Measurements from ENCODE around the gene RPS6KA2.

The RPS6KA2 gene

DNA sequence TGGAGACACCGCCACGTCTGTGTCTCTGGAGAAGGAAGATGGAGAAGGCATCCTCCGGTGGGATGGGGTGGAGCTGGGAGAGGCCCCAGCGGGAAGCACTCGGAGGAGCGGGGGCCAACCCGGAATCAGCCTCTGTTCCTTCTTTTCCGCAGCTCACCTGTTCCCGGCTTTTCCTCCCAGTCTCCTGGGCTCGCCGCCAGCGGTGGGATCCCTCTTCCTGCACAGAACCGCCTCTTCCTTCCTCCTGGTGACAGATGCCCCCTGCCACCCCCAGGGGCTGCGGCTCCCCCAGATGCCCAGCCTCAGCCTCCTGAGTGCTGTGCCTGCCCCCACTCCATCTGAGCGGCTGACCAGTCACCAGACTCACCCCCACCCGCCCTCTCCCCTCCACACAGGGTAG is 63.9 kb downstream of the RPS6KA2 start:
- H2BK12ac ChIP-seq (ENCODE audit: low read length) = no peak overlapping the region
- no peak overlapping the region for H3K4ac ChIP-seq (ENCODE audit: low read depth, low read length)
- H2BK120ac ChIP-seq (ENCODE audit: insufficient read depth, low read length, poor library complexity) = no peak overlapping the region
- H3K27ac ChIP-seq (ENCODE audit: low read depth, low read length) = no peak overlapping the region
- H3K14ac ChIP-seq (ENCODE audit: low read length) = no peak overlapping the region
- H2AK5ac ChIP-seq (ENCODE audit: low read length) = no peak overlapping the region
- no peak overlapping the region for H3K9ac ChIP-seq (ENCODE audit: low read length)
- H3K23ac ChIP-seq (ENCODE audit: low read length) = no peak overlapping the region
- no peaks in the 10 kb centered on the region for H3K79me1 ChIP-seq (ENCODE audit: low read length)
- no peak overlapping the region for H4K8ac ChIP-seq (ENCODE audit: low read depth, low read length)
- no peak overlapping the region for H4K12ac ChIP-seq (ENCODE audit: low read depth, low read length)
- no CpG with 5 or more reads among the region's 16 CpGs for WGBS (ENCODE audit: extremely low coverage, insufficient coverage, insufficient read length)
- no peak overlapping the region for H2AFZ ChIP-seq (ENCODE audit: insufficient read depth, low read length, poor library complexity)
- H4K91ac ChIP-seq (ENCODE audit: low read depth, low read length) = no peak overlapping the region
- H3K4me2 ChIP-seq (ENCODE audit: low read length) = no peak overlapping the region
- no peak overlapping the region for H2BK5ac ChIP-seq (ENCODE audit: low read depth, low read length, poor library complexity)
- H3K18ac ChIP-seq (ENCODE audit: low read length) = no peak overlapping the region
- H3K4me3 ChIP-seq (ENCODE audit: low read depth, low read length) = no peak overlapping the region
- no peaks in the 10 kb centered on the region for H3K79me2 ChIP-seq (ENCODE audit: control insufficient read depth, insufficient read depth, low read length, poor library complexity)
- H3K36me3 ChIP-seq (ENCODE audit: control insufficient read depth in 1 of 2, insufficient read depth in 2 of 2, low read length in 2 of 2) = peaks cover 1 to 3% of the 10 kb centered on the region in 2 experiments
- peaks cover 2% of the 10 kb centered on the region for H3K9me3 ChIP-seq (ENCODE audit: insufficient read depth, low read depth, low read length)
- peaks cover 0 to 4% of the 10 kb centered on the region in 2 experiments for H3K4me1 ChIP-seq (ENCODE audit: control insufficient read depth in 1 of 2, insufficient read depth in 2 of 2, low read length in 2 of 2)
- no peaks in the 10 kb centered on the region for H3K27me3 ChIP-seq (ENCODE audit: insufficient read depth, low read length)
- DNase-seq = no peak

DNA sequence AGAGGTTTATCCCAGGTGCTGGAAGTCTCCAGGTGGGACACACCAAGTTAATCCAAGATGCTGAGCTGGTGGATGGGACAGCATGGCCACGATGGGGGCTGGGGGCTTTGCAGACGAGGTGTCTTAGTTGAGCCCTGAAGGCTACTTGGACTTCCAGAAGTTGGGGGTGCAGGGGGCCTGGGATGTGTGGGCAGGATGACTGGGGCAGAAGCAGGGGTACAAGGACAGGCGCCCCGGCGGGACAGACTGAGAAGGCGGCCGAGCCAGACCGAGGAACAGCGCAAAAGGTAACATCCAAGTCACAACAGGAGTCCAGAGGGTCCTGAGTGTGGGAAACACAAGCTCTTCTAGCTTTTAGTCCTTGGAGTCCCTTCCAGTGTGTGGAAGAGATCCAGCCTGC is 64.3 kb downstream of the RPS6KA2 start:
- Histone ChIP-seq H2BK5ac (ENCODE audit: low read depth, low read length, poor library complexity) (no peak overlapping the region), H3K9ac (ENCODE audit: low read length) (no peak overlapping the region), H3K9me3 (ENCODE audit: insufficient read depth, low read depth, low read length) (peaks cover 2% of the 10 kb centered on the region), H3K27me3 (ENCODE audit: insufficient read depth, low read length) (no peaks in the 10 kb centered on the region), H3K36me3 (ENCODE audit: control insufficient read depth in 1 of 2, insufficient read depth in 2 of 2, low read length in 2 of 2) (peaks cover 1 to 3% of the 10 kb centered on the region in 2 experiments), H4K12ac (ENCODE audit: low read depth, low read length) (no peak overlapping the region), H3K4me3 (ENCODE audit: low read depth, low read length) (no peak overlapping the region), H2BK120ac (ENCODE audit: insufficient read depth, low read length, poor library complexity) (no peak overlapping the region), H4K8ac (ENCODE audit: low read depth, low read length) (no peak overlapping the region), H3K18ac (ENCODE audit: low read length) (no peak overlapping the region), H3K4me1 (ENCODE audit: control insufficient read depth in 1 of 2, insufficient read depth in 2 of 2, low read length in 2 of 2) (peaks cover 0 to 2% of the 10 kb centered on the region in 2 experiments), H4K91ac (ENCODE audit: low read depth, low read length) (no peak overlapping the region), H3K79me2 (ENCODE audit: control insufficient read depth, insufficient read depth, low read length, poor library complexity) (no peaks in the 10 kb centered on the region), H3K27ac (ENCODE audit: low read depth, low read length) (no peak overlapping the region), H3K4ac (ENCODE audit: low read depth, low read length) (no peak overlapping the region), H3K14ac (ENCODE audit: low read length) (no peak overlapping the region), H2AK5ac (ENCODE audit: low read length) (no peak overlapping the region), H2AFZ (ENCODE audit: insufficient read depth, low read length, poor library complexity) (no peak overlapping the region), H3K4me2 (ENCODE audit: low read length) (no peak overlapping the region), H3K23ac (ENCODE audit: low read length) (no peak overlapping the region), H2BK12ac (ENCODE audit: low read length) (no peak overlapping the region), H3K79me1 (ENCODE audit: low read length) (no peaks in the 10 kb centered on the region)
- DNase-seq = no peak
- WGBS (ENCODE audit: extremely low coverage, insufficient coverage, insufficient read length) = no CpG with 5 or more reads among the region's 9 CpGs

DNA sequence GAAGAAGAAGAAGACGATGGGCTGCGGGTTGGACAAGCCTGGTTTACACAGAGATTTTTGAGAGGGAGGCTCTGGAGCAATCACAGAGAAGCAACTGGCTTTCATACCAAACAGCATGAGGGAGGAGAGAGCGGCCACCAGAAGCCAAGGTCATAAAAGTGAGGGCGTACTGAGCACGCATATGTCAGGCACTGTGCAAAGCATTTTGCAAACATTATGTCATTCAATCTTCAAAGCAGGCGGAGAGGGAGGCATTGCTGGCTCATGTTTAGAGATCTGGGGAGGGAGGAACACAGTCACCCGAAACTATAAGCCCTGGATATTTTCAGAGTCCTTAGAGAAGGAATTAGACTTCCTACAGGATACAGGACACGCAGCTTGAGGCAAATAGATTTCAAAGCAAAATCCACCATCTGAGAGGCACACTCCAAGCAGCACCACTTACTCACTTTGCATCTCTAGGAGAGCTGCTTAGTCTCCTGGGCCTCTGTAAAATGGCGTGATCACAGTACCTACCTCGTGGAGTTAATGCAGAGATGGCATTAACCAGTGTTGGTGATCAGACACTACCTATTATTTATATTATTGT is 65.2 kb downstream of the RPS6KA2 start:
- H3K23ac ChIP-seq (ENCODE audit: low read length) = no peak overlapping the region
- WGBS (ENCODE audit: extremely low coverage, insufficient coverage, insufficient read length) = no CpG with 5 or more reads among the region's 10 CpGs
- H3K36me3 ChIP-seq (ENCODE audit: control insufficient read depth in 1 of 2, insufficient read depth in 2 of 2, low read length in 2 of 2) = peaks cover 1 to 3% of the 10 kb centered on the region in 2 experiments
- H3K4me2 ChIP-seq (ENCODE audit: low read length) = no peak overlapping the region
- H3K9ac ChIP-seq (ENCODE audit: low read length) = no peak overlapping the region
- no peak overlapping the region for H2BK12ac ChIP-seq (ENCODE audit: low read length)
- no peak overlapping the region for H2BK120ac ChIP-seq (ENCODE audit: insufficient read depth, low read length, poor library complexity)
- no peak overlapping the region for H3K4me3 ChIP-seq (ENCODE audit: low read depth, low read length)
- no peak overlapping the region for H2AK5ac ChIP-seq (ENCODE audit: low read length)
- H2BK5ac ChIP-seq (ENCODE audit: low read depth, low read length, poor library complexity) = no peak overlapping the region
- no peak overlapping the region for H3K27ac ChIP-seq (ENCODE audit: low read depth, low read length)
- H3K4ac ChIP-seq (ENCODE audit: low read depth, low read length) = no peak overlapping the region
- H3K27me3 ChIP-seq (ENCODE audit: insufficient read depth, low read length) = no peaks in the 10 kb centered on the region
- H3K9me3 ChIP-seq (ENCODE audit: insufficient read depth, low read depth, low read length) = peaks cover 2% of the 10 kb centered on the region
- H3K79me1 ChIP-seq (ENCODE audit: low read length) = no peaks in the 10 kb centered on the region
- no peak overlapping the region for H3K14ac ChIP-seq (ENCODE audit: low read length)
- no peak overlapping the region for H4K91ac ChIP-seq (ENCODE audit: low read depth, low read length)
- no peak overlapping the region for H2AFZ ChIP-seq (ENCODE audit: insufficient read depth, low read length, poor library complexity)
- H3K79me2 ChIP-seq (ENCODE audit: control insufficient read depth, insufficient read depth, low read length, poor library complexity) = peaks cover 2% of the 10 kb centered on the region
- no peak for DNase-seq
- no peak overlapping the region for H4K12ac ChIP-seq (ENCODE audit: low read depth, low read length)
- H4K8ac ChIP-seq (ENCODE audit: low read depth, low read length) = no peak overlapping the region
- H3K4me1 ChIP-seq (ENCODE audit: control insufficient read depth in 1 of 2, insufficient read depth in 2 of 2, low read length in 2 of 2) = peaks cover 0 to 3% of the 10 kb centered on the region in 2 experiments
- no peak overlapping the region for H3K18ac ChIP-seq (ENCODE audit: low read length)

- no peak overlapping the region for H3K9ac ChIP-seq (ENCODE audit: low read length)
- H2AK5ac ChIP-seq (ENCODE audit: low read length) = no peak overlapping the region
- H3K27ac ChIP-seq (ENCODE audit: low read depth, low read length) = no peak overlapping the region
- H3K36me3 ChIP-seq (ENCODE audit: control insufficient read depth in 1 of 2, insufficient read depth in 2 of 2, low read length in 2 of 2) = peaks cover 1 to 3% of the 10 kb centered on the region in 2 experiments
- H2BK12ac ChIP-seq (ENCODE audit: low read length) = no peak overlapping the region
- no peak overlapping the region for H2BK120ac ChIP-seq (ENCODE audit: insufficient read depth, low read length, poor library complexity)
- H4K12ac ChIP-seq (ENCODE audit: low read depth, low read length) = no peak overlapping the region
- peaks cover 2% of the 10 kb centered on the region for H3K9me3 ChIP-seq (ENCODE audit: insufficient read depth, low read depth, low read length)
- H4K91ac ChIP-seq (ENCODE audit: low read depth, low read length) = no peak overlapping the region
- no peak overlapping the region for H3K23ac ChIP-seq (ENCODE audit: low read length)
- no CpG with 5 or more reads among the region's 3 CpGs for WGBS (ENCODE audit: extremely low coverage, insufficient coverage, insufficient read length)
- no peak for DNase-seq
- no peaks in the 10 kb centered on the region for H3K27me3 ChIP-seq (ENCODE audit: insufficient read depth, low read length)
- H2AFZ ChIP-seq (ENCODE audit: insufficient read depth, low read length, poor library complexity) = no peak overlapping the region
- H3K14ac ChIP-seq (ENCODE audit: low read length) = no peak overlapping the region
- H3K4me2 ChIP-seq (ENCODE audit: low read length) = no peak overlapping the region
- H2BK5ac ChIP-seq (ENCODE audit: low read depth, low read length, poor library complexity) = no peak overlapping the region
- no peak overlapping the region for H3K4ac ChIP-seq (ENCODE audit: low read depth, low read length)
- H3K79me1 ChIP-seq (ENCODE audit: low read length) = no peaks in the 10 kb centered on the region
- H3K79me2 ChIP-seq (ENCODE audit: control insufficient read depth, insufficient read depth, low read length, poor library complexity) = peaks cover 2% of the 10 kb centered on the region
- peaks cover 0 to 5% of the 10 kb centered on the region in 2 experiments for H3K4me1 ChIP-seq (ENCODE audit: control insufficient read depth in 1 of 2, insufficient read depth in 2 of 2, low read length in 2 of 2)
- no peak overlapping the region for H4K8ac ChIP-seq (ENCODE audit: low read depth, low read length)
- no peak overlapping the region for H3K18ac ChIP-seq (ENCODE audit: low read length)
- H3K4me3 ChIP-seq (ENCODE audit: low read depth, low read length) = no peak overlapping the region
Measured at GRCh38 chr6:166560222-166560621, 66.8 kb downstream of the RPS6KA2 start.
